K562 (cell line): Measurements from ENCODE around the gene AGA. TPM values are rescaled to one million over a fixed set of nuclear protein-coding genes. Genes with fewer than 3 reads are reported as not detected.

ENCODE experiments used
- ATAC-seq: fragments of 200-7000 bp; cut with Tn5 transposase; 3 replicates; pipeline ENCODE4 v1.9.1; 2020; ENCODE audit warnings: moderate library complexity
- BruUV-seq: library from RNA; stranded (reverse); fragments of 400-500 nt; replicated peaks from 2 replicates; lab custom pipeline; 2021; lab: Mats Ljungman, UMichigan
- CTCF ChIA-PET: fragments of 300-600 bp; formaldehyde crosslinking; extraction: SDS; loops from one replicate; lab custom pipeline; 2021; ENCODE audit warnings: low intra/inter-chr PET ratio; lab: Yijun Ruan, JAX
- POLR2A ChIA-PET: fragments of 300-600, 350-650 bp; sonication (Branson Sonifier 250); formaldehyde crosslinking; extraction: SDS; loops from one replicate; lab custom pipeline; 2021; ENCODE audit warnings: antibody characterized with exemption, inconsistent platforms; lab: Yijun Ruan, JAX
- DNase-seq, 4 experiments: peaks; one replicate each; pipeline versions ENCODE4 v3.0.0 to v3.0.0-alpha.2; 2011 to 2018; ENCODE audit warnings: low spot score in 3 of 4, mixed read lengths in 3 of 4; ENCODE audit errors: extremely low read depth in 1 of 4
- FAIRE-seq: peaks from 2 replicates; lab custom pipeline; 2011; peaks lifted over from hg19 to GRCh38; lab: Jason Lieb, UNC
- H2AFZ ChIP-seq: 2 replicates; pipeline ENCODE4 v1.6.0; 2011; ENCODE audit warnings: low read depth, low read length, control low read depth, inconsistent platforms
- H3K27ac ChIP-seq: fragments of 200-600 bp; 3 replicates; pipeline ENCODE4 v1.8.0; 2011; ENCODE audit warnings: low read depth, mild to moderate bottlenecking, control low read depth, inconsistent platforms, low read length, moderate library complexity, mixed read lengths; ENCODE audit errors: extremely low read depth
- H3K27me3 ChIP-seq, 2 experiments: fragments of 300-600 bp in 1 of 2; 2 replicates in 1 of 2; 3 replicates in 1 of 2; pipeline versions ENCODE4 v1.6.0 to v1.8.0; 2011; ENCODE audit warnings: inconsistent platforms in 2 of 2, low read length in 2 of 2, mild to moderate bottlenecking in 1 of 2, mixed read lengths in 1 of 2, moderate library complexity in 1 of 2; ENCODE audit not compliant: control insufficient read depth in 2 of 2, insufficient read depth in 2 of 2
- H3K36me3 ChIP-seq: fragments of 300-600 bp; 3 replicates; pipeline ENCODE4 v1.8.0; 2011; ENCODE audit warnings: mild to moderate bottlenecking, low read length, inconsistent platforms; ENCODE audit not compliant: control insufficient read depth, insufficient read depth
- H3K4me1 ChIP-seq, 2 experiments: fragments of 200-600 bp in 1 of 2; replicated peaks in 1 of 2; 2 replicates in 1 of 2; 3 replicates in 1 of 2; pipeline versions ENCODE4 v1.5.1 to v1.8.0; 2011; ENCODE audit warnings: inconsistent platforms in 2 of 2, low read length in 2 of 2, mild to moderate bottlenecking in 1 of 2, mixed read lengths in 1 of 2, moderate library complexity in 1 of 2; ENCODE audit not compliant: control insufficient read depth in 2 of 2, insufficient read depth in 2 of 2
- H3K4me2 ChIP-seq: 2 replicates; pipeline ENCODE4 v1.6.1; 2011; ENCODE audit warnings: low read length, control low read depth, inconsistent platforms, mixed read lengths; ENCODE audit not compliant: insufficient read depth
- H3K4me3 ChIP-seq: fragments of 200-600 bp; sonication (generic), shearing (Covaris generic); 2 replicates; pipeline ENCODE4 v1.5.1; 2016; ENCODE audit warnings: control low read depth, inconsistent platforms
- H3K79me2 ChIP-seq: fragments of 200-600 bp; 3 replicates; pipeline ENCODE4 v1.8.0; 2011; ENCODE audit warnings: low read length, inconsistent platforms; ENCODE audit not compliant: control insufficient read depth, insufficient read depth
- H3K9ac ChIP-seq, 2 experiments: 2 replicates each; pipeline versions ENCODE4 v1.6.0 to v1.6.1; 2011; ENCODE audit warnings: low read depth in 2 of 2, low read length in 2 of 2, control low read depth in 1 of 2, inconsistent platforms in 1 of 2, mild to moderate bottlenecking in 1 of 2, mixed read lengths in 1 of 2; ENCODE audit not compliant: insufficient read depth in 1 of 2
- H3K9me1 ChIP-seq: one replicate; pipeline ENCODE4 v1.6.0; 2011; ENCODE audit warnings: inconsistent platforms, mild to moderate bottlenecking, low read length, moderate library complexity; ENCODE audit not compliant: control insufficient read depth, insufficient read depth
- H3K9me3 ChIP-seq: replicated peaks from 2 replicates; pipeline ENCODE4 v1.5.1; 2011; ENCODE audit warnings: low read depth, low read length, inconsistent platforms; ENCODE audit not compliant: control insufficient read depth, insufficient read depth
- H4K20me1 ChIP-seq: replicated peaks from 2 replicates; pipeline ENCODE4 v1.6.1; 2011; ENCODE audit warnings: low read length, inconsistent platforms, mixed read lengths; ENCODE audit not compliant: control insufficient read depth, insufficient read depth
- BRCA1 ChIP-seq, 2 experiments: fragments of 450-650 bp in 1 of 2; sonication (generic) in 1 of 2; formaldehyde crosslinking in 1 of 2; IDR thresholded peaks; 2 replicates each; pipeline versions ENCODE4 v1.5.0 to v1.6.1; 2017 to 2020; ENCODE audit warnings: mild to moderate bottlenecking in 1 of 2, missing genetic modification reagents in 1 of 2
- CHD1 ChIP-seq: fragments of 200-600 bp; sonication (generic); IDR thresholded peaks from one replicate; pipeline ENCODE4 v1.6.1; 2012; ENCODE audit warnings: mild to moderate bottlenecking, moderate library complexity, low read length, inconsistent platforms
- FOSL1 ChIP-seq: fragments of 200-800 bp; sonication (Bioruptor generic); conservative IDR thresholded peaks from 2 replicates; pipeline ENCODE4 v1.6.1; 2016; ENCODE audit warnings: missing genetic modification characterization, missing compliant biosample characterization
- GABPB1 ChIP-seq: sonication (generic); formaldehyde crosslinking; IDR thresholded peaks from 2 replicates; pipeline ENCODE4 v1.8.0; 2022; ENCODE audit warnings: mild to moderate bottlenecking, missing genetic modification reagents
- MBD1 ChIP-seq: fragments of 250-450 bp; sonication (Bioruptor Pico); IDR thresholded peaks from 2 replicates; pipeline ENCODE4 v1.8.0; 2022; ENCODE audit warnings: inconsistent platforms
- MCM2 ChIP-seq: fragments of 450-650 bp; IDR thresholded peaks from 2 replicates; pipeline ENCODE4 v1.6.1; 2017; ENCODE audit warnings: low read depth, mild to moderate bottlenecking
- RREB1 ChIP-seq: fragments of 250-450 bp; sonication (Bioruptor Pico); IDR thresholded peaks from 2 replicates; pipeline ENCODE4 v1.4.0; 2020
- YY1 ChIP-seq, 3 experiments: IDR thresholded peaks; 2 replicates each; pipeline ENCODE4 v1.6.1; 2011; ENCODE audit warnings: low read length in 2 of 3, mild to moderate bottlenecking in 2 of 3, moderate library complexity in 2 of 3, borderline replicate concordance in 1 of 3, control low read depth in 1 of 3, low read depth in 1 of 3; ENCODE audit not compliant: insufficient read depth in 3 of 3, insufficient replicate concordance in 2 of 3, control insufficient read depth in 1 of 3, insufficient read length in 1 of 3; ENCODE audit errors: extremely low read depth in 1 of 3
- ZKSCAN8 ChIP-seq: fragments of 200-800 bp; sonication (Bioruptor generic); IDR thresholded peaks from 2 replicates; pipeline ENCODE4 v1.6.1; 2016; ENCODE audit warnings: missing genetic modification characterization, missing compliant biosample characterization
- ZNF124 ChIP-seq: sonication (generic); formaldehyde crosslinking; IDR thresholded peaks from 2 replicates; pipeline ENCODE4 v1.8.1; 2022; ENCODE audit warnings: missing genetic modification reagents
- ZNF282 ChIP-seq: sonication (generic); formaldehyde crosslinking; IDR thresholded peaks from 2 replicates; pipeline ENCODE4 v1.8.1; 2023; ENCODE audit warnings: missing genetic modification reagents
- ZNF586 ChIP-seq: fragments of 450-650 bp; formaldehyde crosslinking; conservative IDR thresholded peaks from 2 replicates; pipeline ENCODE4 v1.4.0; 2020; ENCODE audit warnings: mild to moderate bottlenecking, moderate library complexity
- ZNF695 ChIP-seq: fragments of 450-650 bp; formaldehyde crosslinking; IDR thresholded peaks from 2 replicates; pipeline ENCODE4 v1.4.0; 2020; ENCODE audit warnings: mild to moderate bottlenecking, moderate library complexity
- WGBS: fragments of 100-300 bp; shearing (Covaris generic); methylation state at CpG from one replicate; pipeline ENCODE4 v1.1.6; 2016; ENCODE audit warnings: low coverage, mixed read lengths; ENCODE audit not compliant: insufficient coverage; ENCODE audit errors: missing lambda C conversion rate; 5-methylcytosine and 5-hydroxymethylcytosine counted together
- in situ Hi-C: fragments of 300-500 bp; cut with MboI; formaldehyde crosslinking; loops from 4 replicates; pipeline ENCODE4 v1.15.0; 2018; ENCODE audit warnings: inconsistent platforms, mixed read lengths
- intact Hi-C: fragments of 100-400 bp; cut with micrococcal nuclease; formaldehyde crosslinking; loops from 2 replicates; pipeline ENCODE4 v1.14.2; 2022
- polyA plus RNA-seq, 8 experiments: library from polyadenylated mRNA; depleted of rRNA in 4 of 8; stranded (reverse) in 5 of 8; unstranded in 3 of 8; fragments of >200 nt; fragmentation: Nextera tagmentation in 2 of 8; fragmentation: Illumina TruSeq in 1 of 8; extraction: Ambion mirVana in 2 of 8; extraction: Trizol in 1 of 8; gene quantifications; 2 replicates each; pipeline versions ENCODE4 v1.2.1 to v1.2.3, GENCODE V29; 2011 to 2014; ENCODE audit warnings: inconsistent platforms in 1 of 8, missing spikeins in 1 of 8
- total RNA-seq, 7 experiments: library from RNA; depleted of rRNA in 6 of 7; stranded (reverse); fragments of >200 nt in 6 of 7; fragmentation: Illumina TruSeq in 2 of 7; extraction: Trizol in 2 of 7; gene quantifications; 2 replicates each; pipeline versions ENCODE4 v1.2.1 to v1.2.3, GENCODE V29; 2011 to 2021; ENCODE audit warnings: low replicate concordance in 1 of 7
- TF ChIP-seq, protein P1 (sequence below): fragments of 450-650 bp; formaldehyde crosslinking; IDR thresholded peaks from 2 replicates; pipeline ENCODE4 v1.4.0; 2022; ENCODE audit warnings: missing genetic modification characterization

The AGA gene
- total and polyA plus RNA-seq, 9 of the 15 experiments (the other 6 are each of a cell fraction or from before 2014, with no cell fraction given), result 8.5 to 25.0 (median 12.6) TPM

DNA sequence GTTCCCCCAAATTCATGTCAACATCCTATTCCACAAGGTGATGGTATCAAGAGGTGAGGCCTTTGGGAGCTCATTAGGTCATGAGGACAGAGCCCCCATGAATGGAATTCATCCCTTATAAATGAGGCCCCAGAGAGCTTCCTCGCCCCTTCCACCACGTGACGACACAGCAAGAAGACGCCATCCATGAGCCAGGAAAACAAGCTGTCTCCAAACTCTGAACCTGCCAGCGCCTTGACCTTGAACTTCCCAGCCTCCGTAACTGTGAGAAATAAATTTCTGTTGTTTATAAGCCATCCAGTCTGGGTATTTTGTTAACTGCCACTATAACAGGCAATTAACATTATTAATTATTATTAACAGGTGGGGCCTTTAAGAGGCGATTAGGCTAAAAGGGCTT, 5.8 kb downstream of the AGA start:
- Histone ChIP-seq H3K36me3 (peaks cover 5% of the 10 kb centered on the region; the same call in 1 of the 3 replicates), H2AFZ (no peak overlapping the region), H3K4me2 (no peak overlapping the region), H3K4me1 (peaks cover 0 to 9% of the 10 kb centered on the region in 2 experiments; a peak in 4 of 5 replicates), H3K79me2 (no peaks in the 10 kb centered on the region), H3K9ac (no peak overlapping the region), H3K4me3 (no peak overlapping the region), H4K20me1 (no peaks in the 10 kb centered on the region), H3K27ac (no peak overlapping the region), H3K27me3 (no peaks in the 10 kb centered on the region), H3K9me3 (no peaks in the 10 kb centered on the region), H3K9me1 (no peaks in the 10 kb centered on the region)
- in situ Hi-C loops, result no loop called here
- FAIRE-seq (no peak), DNase-seq (no peak), ATAC-seq (no peak)
- TF ChIP-seq BRCA1 (IDR thresholded peaks at IDR 0.05), result no peak
- TF ChIP-seq BRCA1 (CRISPR knock-in tag; IDR thresholded peaks at IDR 0.05), result no peak
- TF ChIP-seq, protein P1, sequence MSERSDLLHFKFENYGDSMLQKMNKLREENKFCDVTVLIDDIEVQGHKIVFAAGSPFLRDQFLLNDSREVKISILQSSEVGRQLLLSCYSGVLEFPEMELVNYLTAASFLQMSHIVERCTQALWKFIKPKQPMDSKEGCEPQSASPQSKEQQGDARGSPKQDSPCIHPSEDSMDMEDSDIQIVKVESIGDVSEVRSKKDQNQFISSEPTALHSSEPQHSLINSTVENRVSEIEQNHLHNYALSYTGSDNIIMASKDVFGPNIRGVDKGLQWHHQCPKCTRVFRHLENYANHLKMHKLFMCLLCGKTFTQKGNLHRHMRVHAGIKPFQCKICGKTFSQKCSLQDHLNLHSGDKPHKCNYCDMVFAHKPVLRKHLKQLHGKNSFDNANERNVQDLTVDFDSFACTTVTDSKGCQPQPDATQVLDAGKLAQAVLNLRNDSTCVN (CRISPR knock-in tag), result no peak
- TF ChIP-seq CHD1, result no peak
- TF ChIP-seq YY1 (IDR thresholded peaks at IDR 0.05; ENCODE audit: borderline replicate concordance in 1 of 3, control insufficient read depth in 1 of 3, extremely low read depth in 1 of 3, insufficient read depth in 3 of 3, insufficient read length in 1 of 3, insufficient replicate concordance in 2 of 3, low read depth in 1 of 3, low read length in 2 of 3), result no peak
- no peak for TF ChIP-seq ZNF695
- no peak for TF ChIP-seq RREB1 (CRISPR knock-in tag)
- TF ChIP-seq ZNF586, result no peak
- TF ChIP-seq MBD1 (CRISPR knock-in tag), result no peak
- no peak for TF ChIP-seq ZNF124
- no peak for TF ChIP-seq ZNF282 (CRISPR knock-in tag)
- no peak for TF ChIP-seq ZKSCAN8 (CRISPR knock-in tag)
- TF ChIP-seq MCM2, result no peak
- TF ChIP-seq GABPB1 (CRISPR knock-in tag), result no peak
- TF ChIP-seq FOSL1 (tag), result no peak
- WGBS, result 68% methylated on average over 7 of the region's 7 CpGs
- ChIA-PET CTCF (no interaction called here), POLR2A (no interaction called here)
- intact Hi-C loops, result no loop called here
- no TSS peak for BruUV-seq
